Activated B cell treated with CpG ODN at 0.5 μM for 24 hours (primary cell): Measurements from ENCODE around the gene PCDHGC3. TPM values are rescaled to one million over a fixed set of nuclear protein-coding genes. Genes with fewer than 3 reads are reported as not detected.

ENCODE experiments used
- ATAC-seq: fragments of 200-7000 bp; cut with Tn5 transposase; one replicate; pipeline ENCODE4 v1.10.0; 2021; ENCODE audit warnings: low read depth, mild to moderate bottlenecking, moderate library complexity
- CTCF ChIA-PET: fragments of 350-600 bp; sonication (Branson Sonifier 250); formaldehyde crosslinking; loops from one replicate; lab custom pipeline; 2021; ENCODE audit warnings: antibody characterized with exemption; lab: Charles Lee
- POLR2A ChIA-PET: fragments of 350-600 bp; sonication (Branson Sonifier 250); formaldehyde crosslinking; loops from one replicate; lab custom pipeline; 2021; ENCODE audit warnings: antibody characterized with exemption; lab: Charles Lee
- DNase-seq: peaks from one replicate; pipeline ENCODE4 v3.0.0; 2022
- H3K27ac Mint-ChIP-seq: one replicate; pipeline ENCODE4 v1.8.0; 2020; ENCODE audit warnings: mixed read lengths
- H3K27me3 Mint-ChIP-seq: one replicate; pipeline ENCODE4 v1.8.0; 2021; ENCODE audit warnings: mixed read lengths
- H3K36me3 Mint-ChIP-seq: one replicate; pipeline ENCODE4 v1.8.0; 2021; ENCODE audit warnings: low read depth, mixed read lengths
- H3K4me1 Mint-ChIP-seq: one replicate; pipeline ENCODE4 v1.8.0; 2021; ENCODE audit warnings: mixed read lengths
- H3K4me3 Mint-ChIP-seq: one replicate; pipeline ENCODE4 v1.8.0; 2020; ENCODE audit warnings: mild to moderate bottlenecking, mixed read lengths
- H3K9me3 Mint-ChIP-seq: one replicate; pipeline ENCODE4 v1.8.0; 2020; ENCODE audit warnings: mixed read lengths
- intact Hi-C: fragments of 100-400 bp; cut with micrococcal nuclease; formaldehyde crosslinking; loops from one replicate; pipeline ENCODE4 v1.15.1; 2024
- total RNA-seq: library from RNA; stranded (reverse); gene quantifications from 2 replicates; pipeline ENCODE4 v1.2.3, GENCODE V29; 2022
- TF ChIP-seq, protein P1 (sequence below): fragments of 200-600 bp; IDR thresholded peaks from one replicate; pipeline ENCODE4 v1.8.0; 2022; ENCODE audit warnings: antibody characterized with exemption, mild to moderate bottlenecking

PCDHGC3 gene
- total RNA-seq, 1 donor from 2014 or later = 3.3 TPM

DNA sequence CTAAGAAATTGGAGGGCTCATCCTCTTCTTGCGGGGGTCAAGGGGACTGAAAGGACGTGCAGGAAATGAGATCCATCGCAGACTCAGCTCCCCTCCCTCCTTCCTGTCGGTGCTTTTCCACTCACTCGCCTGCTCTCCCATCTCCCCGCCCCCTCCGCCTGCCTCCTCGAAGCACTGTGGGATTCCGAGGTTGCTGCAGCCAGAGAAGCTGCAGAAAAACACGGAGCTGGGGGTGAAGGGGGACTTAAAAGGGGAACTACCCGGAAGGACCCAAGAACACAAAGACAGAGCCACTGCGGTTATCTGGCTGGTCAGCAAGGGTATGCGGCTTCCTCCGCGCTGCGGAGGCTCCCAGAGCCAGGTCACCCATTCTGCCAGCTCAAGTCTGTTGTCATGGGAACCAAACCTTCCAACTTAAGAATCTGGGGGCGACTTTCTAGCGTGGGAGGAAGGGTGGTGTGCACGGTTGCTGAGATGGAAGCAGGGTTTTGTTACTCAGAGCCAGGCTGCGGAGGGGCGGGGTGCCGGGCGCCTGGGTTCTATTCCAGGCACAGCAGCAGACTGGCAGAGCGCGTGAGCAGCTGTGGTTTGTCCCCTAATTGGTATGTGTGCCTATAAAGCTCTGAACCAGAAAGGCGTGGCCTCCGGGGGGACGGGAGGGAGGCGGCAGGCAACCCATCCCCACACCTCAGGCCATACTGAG, 38.0 kb downstream of the PCDHGC3 start:
- ChIA-PET CTCF (interaction anchor here (0.9 to 5.2 kb wide), 12 partner anchors 10 to 101 kb away, joined by 3 to 44 read pairs (median 5); partner anchors contain the start of genes PCDHGA10, PCDHGA11 and PCDHGA12), POLR2A (interaction anchor here (0.6 to 5.3 kb wide), 5 partner anchors 21 to 193 kb away, joined by 3 to 24 read pairs (median 4); partner anchors contain the start of gene TAF7)
- intact Hi-C loops = loop anchor here (1.0 to 5.0 kb wide), 3 partner anchors 11 to 104 kb away; partner anchors contain the start of genes DIAPH1 and PCDHGA12
- TF ChIP-seq, protein P1, sequence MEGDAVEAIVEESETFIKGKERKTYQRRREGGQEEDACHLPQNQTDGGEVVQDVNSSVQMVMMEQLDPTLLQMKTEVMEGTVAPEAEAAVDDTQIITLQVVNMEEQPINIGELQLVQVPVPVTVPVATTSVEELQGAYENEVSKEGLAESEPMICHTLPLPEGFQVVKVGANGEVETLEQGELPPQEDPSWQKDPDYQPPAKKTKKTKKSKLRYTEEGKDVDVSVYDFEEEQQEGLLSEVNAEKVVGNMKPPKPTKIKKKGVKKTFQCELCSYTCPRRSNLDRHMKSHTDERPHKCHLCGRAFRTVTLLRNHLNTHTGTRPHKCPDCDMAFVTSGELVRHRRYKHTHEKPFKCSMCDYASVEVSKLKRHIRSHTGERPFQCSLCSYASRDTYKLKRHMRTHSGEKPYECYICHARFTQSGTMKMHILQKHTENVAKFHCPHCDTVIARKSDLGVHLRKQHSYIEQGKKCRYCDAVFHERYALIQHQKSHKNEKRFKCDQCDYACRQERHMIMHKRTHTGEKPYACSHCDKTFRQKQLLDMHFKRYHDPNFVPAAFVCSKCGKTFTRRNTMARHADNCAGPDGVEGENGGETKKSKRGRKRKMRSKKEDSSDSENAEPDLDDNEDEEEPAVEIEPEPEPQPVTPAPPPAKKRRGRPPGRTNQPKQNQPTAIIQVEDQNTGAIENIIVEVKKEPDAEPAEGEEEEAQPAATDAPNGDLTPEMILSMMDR = no peak
- DNase-seq = no peak
- H3K4me3 Mint-ChIP-seq = peak overlapping the region; percentile 85
- ATAC-seq = peak; percentile 23
- peak overlapping the region; percentile 80 for H3K27ac Mint-ChIP-seq
- no peaks in the 10 kb centered on the region for H3K27me3 Mint-ChIP-seq
- H3K9me3 Mint-ChIP-seq = no peaks in the 10 kb centered on the region
- peaks cover 70% of the 10 kb centered on the region for H3K4me1 Mint-ChIP-seq
- H3K36me3 Mint-ChIP-seq = peaks cover 46% of the 10 kb centered on the region

GRCh38 chr5:141514330-141515133, 38.8 kb downstream of the PCDHGC3 start:
- Mint-ChIP-seq H3K9me3 (no peaks in the 10 kb centered on the region), H3K36me3 (peaks cover 54% of the 10 kb centered on the region), H3K27ac (no peak overlapping the region), H3K27me3 (no peaks in the 10 kb centered on the region), H3K4me1 (peaks cover 63% of the 10 kb centered on the region), H3K4me3 (no peak overlapping the region)
- DNase-seq = no peak
- intact Hi-C loops = loop anchor here (1.0 to 5.0 kb wide), 2 partner anchors 10 to 103 kb away; partner anchors contain the start of gene DIAPH1
- POLR2A ChIA-PET = interaction anchor here (0.7 to 5.3 kb wide), 3 partner anchors 22 to 194 kb away, joined by 3 to 24 read pairs (median 3); partner anchors contain the start of gene TAF7
- TF ChIP-seq, protein P1 = no peak
- no peak for ATAC-seq
- CTCF ChIA-PET = interaction anchor here (0.8 to 5.2 kb wide), 10 partner anchors 9 to 102 kb away, joined by 3 to 44 read pairs (median 5); partner anchors contain the start of genes PCDHGA10, PCDHGA11 and PCDHGA12

- no peaks in the 10 kb centered on the region for H3K27me3 Mint-ChIP-seq
Observed at GRCh38 chr5:141515141-141515540, 39.4 kb downstream of the PCDHGC3 start.

GRCh38 chr5:141515946-141516671, 40.3 kb downstream of the PCDHGC3 start:
- Mint-ChIP-seq H3K36me3 (peaks cover 68% of the 10 kb centered on the region), H3K4me1 (peaks cover 47% of the 10 kb centered on the region), H3K27me3 (no peaks in the 10 kb centered on the region), H3K4me3 (no peak overlapping the region), H3K27ac (no peak overlapping the region), H3K9me3 (no peaks in the 10 kb centered on the region)
- TF ChIP-seq, protein P1 = no peak
- ChIA-PET CTCF (interaction anchor here (1.6 to 5.2 kb wide), 3 partner anchors 7 to 96 kb away, joined by 4 to 44 read pairs (median 9); partner anchors contain the start of gene PCDHGA11), POLR2A (interaction anchor here (0.5 to 0.8 kb wide), 2 partner anchors 10 to 196 kb away, joined by 3 to 5 read pairs; partner anchors contain the start of gene TAF7)
- intact Hi-C loops = no loop called here
- DNase-seq (no peak), ATAC-seq (no peak)

More at GRCh38 chr5:141515141-141515540, 39.4 kb downstream of the PCDHGC3 start:
- ChIA-PET POLR2A (interaction anchor here (5.3 kb wide), 1 partner anchor 195 kb away, joined by 24 read pairs; the partner anchor contains the start of gene TAF7), CTCF (interaction anchor here (0.8 to 5.2 kb wide), 7 partner anchors 8 to 95 kb away, joined by 3 to 44 read pairs (median 5); partner anchors contain the start of genes PCDHGA11 and PCDHGA12)
- intact Hi-C loops = no loop called here
- ATAC-seq = no peak
- Mint-ChIP-seq H3K4me1 (peaks cover 57% of the 10 kb centered on the region), H3K27ac (no peak overlapping the region), H3K9me3 (no peaks in the 10 kb centered on the region), H3K4me3 (no peak overlapping the region), H3K36me3 (peaks cover 60% of the 10 kb centered on the region)
- DNase-seq = no peak
- TF ChIP-seq, protein P1 = no peak
